GM06990 (cell line): ENCODE data around the gene XIRP1.
A peak's percentile ranks its signal among the peaks of the same experiment; 100 is the strongest.

Experiments
- DNase-seq: peaks from one replicate; pipeline ENCODE4 v3.0.0-alpha.2; 2011; ENCODE audit not compliant: insufficient read length; ENCODE audit errors: extremely low read depth
- H3K27me3 ChIP-seq: replicated peaks from 2 replicates; pipeline ENCODE4 v1.6.0; 2011; ENCODE audit warnings: low read length; ENCODE audit not compliant: control insufficient read depth, insufficient read depth
- H3K36me3 ChIP-seq: 2 replicates; pipeline ENCODE4 v1.5.1; 2011; ENCODE audit warnings: low read length; ENCODE audit not compliant: control insufficient read depth, insufficient read depth
- H3K4me3 ChIP-seq: replicated peaks from 2 replicates; pipeline ENCODE4 v1.5.1; 2011; ENCODE audit warnings: low read depth, mild to moderate bottlenecking, control low read depth, low read length
- CTCF ChIP-seq: IDR thresholded peaks from 2 replicates; pipeline ENCODE4 v1.5.1; 2011; ENCODE audit warnings: low read length, control low read depth, mild to moderate bottlenecking, inconsistent platforms; ENCODE audit not compliant: insufficient read depth, poor library complexity, severe bottlenecking

The XIRP1 gene

GRCh38 chr3:39157359-39157758 lies 35.0 kb downstream of the XIRP1 start:
- H3K36me3 ChIP-seq: no peaks in the 10 kb centered on the region
- H3K4me3 ChIP-seq: no peak overlapping the region
- no peak for DNase-seq
- TF ChIP-seq CTCF: no peak
- H3K27me3 ChIP-seq: no peaks in the 10 kb centered on the region

DNA sequence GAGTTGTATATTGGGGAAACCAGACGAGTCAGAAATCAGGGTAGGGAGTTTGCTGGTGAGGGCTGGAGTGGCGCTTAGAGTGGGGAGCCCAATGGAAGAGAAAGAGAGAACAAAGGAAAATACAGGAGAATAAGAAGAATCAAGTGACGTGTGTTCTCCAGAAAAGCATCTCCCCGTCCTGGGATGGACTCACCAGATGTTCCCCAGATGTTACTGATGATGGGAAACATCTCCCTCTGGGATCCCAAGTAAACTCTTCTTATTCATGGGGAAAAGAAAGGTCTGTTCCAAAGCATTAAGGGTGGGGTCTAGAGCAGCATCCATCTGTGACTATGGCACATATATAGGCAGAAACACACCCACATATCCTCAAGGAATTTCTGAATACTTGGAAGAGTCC lies 36.0 kb downstream of the XIRP1 start:
- Histone ChIP-seq H3K27me3 (no peaks in the 10 kb centered on the region), H3K4me3 (no peak overlapping the region), H3K36me3 (no peaks in the 10 kb centered on the region)
- DNase-seq: no peak
- TF ChIP-seq CTCF: no peak

- DNase-seq: no peak
- H3K36me3 ChIP-seq: no peaks in the 10 kb centered on the region
- TF ChIP-seq CTCF: no peak
- H3K27me3 ChIP-seq: no peaks in the 10 kb centered on the region
- H3K4me3 ChIP-seq: no peak overlapping the region
Measured at GRCh38 chr3:39154280-39155021, 37.9 kb downstream of the XIRP1 start.

DNA sequence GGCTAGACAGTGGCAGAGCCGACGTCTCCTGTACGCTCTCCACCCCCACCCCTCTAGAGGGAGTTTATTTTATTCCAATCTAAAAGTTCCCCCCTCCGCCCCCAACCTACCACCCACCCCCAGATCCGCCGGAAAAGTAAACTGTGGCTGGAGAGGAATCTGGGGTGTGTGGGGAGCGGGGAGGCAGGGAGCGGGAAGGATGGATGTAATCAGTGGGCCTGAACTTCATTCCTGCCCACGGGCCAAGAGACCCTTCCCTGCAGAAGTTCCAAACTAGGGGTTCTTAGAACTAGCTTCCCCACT lies 38.5 kb downstream of the XIRP1 start:
- Histone ChIP-seq H3K27me3 (no peaks in the 10 kb centered on the region), H3K4me3 (peak overlapping the region; percentile 57), H3K36me3 (no peaks in the 10 kb centered on the region)
- TF ChIP-seq CTCF: no peak
- DNase-seq: no peak

GRCh38 chr3:39150803-39151631 lies 41.4 kb downstream of the XIRP1 start:
- Histone ChIP-seq H3K27me3 (no peaks in the 10 kb centered on the region), H3K36me3 (no peaks in the 10 kb centered on the region), H3K4me3 (peak overlapping the region; percentile 85)
- TF ChIP-seq CTCF: no peak
- no peak for DNase-seq
